GM18526 (cell line): Measurements from ENCODE around the gene MPC1.

Experiments used
- POLR2A ChIP-seq: IDR thresholded peaks from 3 replicates; pipeline ENCODE4 v1.6.1; 2011; ENCODE audit not compliant: insufficient read length; ENCODE audit errors: extremely low read depth

MPC1 gene

DNA sequence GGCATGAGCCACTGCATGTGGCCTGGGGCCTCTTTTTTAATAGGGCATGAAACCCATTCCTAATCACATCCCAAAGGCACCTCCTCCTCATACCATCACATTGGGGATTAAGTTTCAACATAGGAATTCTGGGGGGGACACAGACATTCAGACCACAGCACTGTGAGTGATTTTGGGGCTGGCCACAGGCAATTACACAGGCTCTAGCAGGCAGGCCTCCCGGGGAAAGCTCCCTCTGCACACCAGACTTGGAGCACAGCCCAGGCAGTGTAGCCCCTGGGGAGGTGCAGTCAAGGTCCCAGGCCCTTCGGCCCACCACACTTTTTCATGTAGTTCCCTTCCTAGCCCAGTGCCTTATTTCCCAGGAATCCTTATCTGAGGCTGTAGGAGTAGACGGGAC is 45.9 kb downstream of the MPC1 start:
- no peak for TF ChIP-seq POLR2A

DNA sequence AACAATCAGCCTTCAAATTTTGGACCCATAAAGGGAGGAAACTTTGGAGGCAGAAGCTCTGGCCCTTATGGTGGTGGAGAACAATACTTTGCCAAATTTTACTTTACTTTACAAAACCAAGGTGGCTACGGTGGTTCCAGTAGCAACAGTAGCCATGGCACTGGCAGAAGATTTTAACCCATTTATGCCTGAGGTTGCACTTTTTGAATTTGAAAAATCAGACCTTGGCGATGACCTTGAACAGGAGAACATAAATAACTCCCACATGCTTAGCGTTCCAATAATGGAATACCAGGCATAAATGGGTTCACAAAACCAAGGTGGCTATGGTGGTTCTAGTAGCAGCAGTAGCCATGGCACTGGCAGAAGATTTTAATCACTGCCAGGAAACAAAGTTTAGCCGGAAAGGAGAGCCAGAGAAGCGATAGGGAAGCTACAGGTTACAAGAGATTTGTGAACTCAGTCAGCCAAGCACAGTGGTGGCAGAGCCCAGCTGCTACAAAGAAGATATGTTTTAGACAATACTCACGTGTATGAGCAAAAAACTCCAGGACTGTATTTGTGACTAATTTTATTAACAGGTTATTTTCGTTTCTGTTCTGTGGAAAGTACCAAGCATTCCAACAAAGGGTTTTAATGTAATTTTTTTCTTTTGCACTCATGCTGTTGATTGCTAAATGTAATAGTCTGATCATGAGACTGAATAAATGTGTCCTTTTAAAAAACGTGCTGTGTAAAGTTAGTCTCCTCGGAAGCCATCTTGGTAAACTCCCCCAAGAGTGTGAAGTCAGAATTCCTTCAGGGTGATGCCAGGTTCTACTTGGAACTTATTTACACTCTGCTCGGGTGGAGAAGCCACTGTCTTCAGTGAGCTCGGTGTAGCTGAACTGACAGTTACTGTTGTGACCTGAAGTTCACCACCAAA is 47.1 kb downstream of the MPC1 start:
- TF ChIP-seq POLR2A, result no peak

DNA sequence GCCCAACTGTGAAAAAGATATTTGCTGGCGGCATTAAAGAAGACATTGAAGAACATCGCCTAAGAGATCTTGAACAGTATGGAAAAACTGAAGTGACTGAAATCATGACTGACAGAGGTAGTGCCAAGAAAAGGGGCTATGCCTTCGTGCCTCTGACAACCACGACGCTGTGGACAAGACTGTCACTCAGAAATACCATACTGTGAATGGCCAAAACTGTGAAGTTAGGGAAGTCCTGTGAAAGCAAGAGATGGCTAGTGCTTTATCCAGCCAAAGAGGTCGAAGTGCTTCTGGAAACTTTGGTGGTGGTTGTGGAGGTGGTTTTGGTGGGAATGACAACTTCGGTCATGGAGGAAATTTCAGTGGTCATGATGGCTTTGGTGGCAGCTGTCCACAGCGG is 47.9 kb downstream of the MPC1 start:
- no peak for TF ChIP-seq POLR2A

DNA sequence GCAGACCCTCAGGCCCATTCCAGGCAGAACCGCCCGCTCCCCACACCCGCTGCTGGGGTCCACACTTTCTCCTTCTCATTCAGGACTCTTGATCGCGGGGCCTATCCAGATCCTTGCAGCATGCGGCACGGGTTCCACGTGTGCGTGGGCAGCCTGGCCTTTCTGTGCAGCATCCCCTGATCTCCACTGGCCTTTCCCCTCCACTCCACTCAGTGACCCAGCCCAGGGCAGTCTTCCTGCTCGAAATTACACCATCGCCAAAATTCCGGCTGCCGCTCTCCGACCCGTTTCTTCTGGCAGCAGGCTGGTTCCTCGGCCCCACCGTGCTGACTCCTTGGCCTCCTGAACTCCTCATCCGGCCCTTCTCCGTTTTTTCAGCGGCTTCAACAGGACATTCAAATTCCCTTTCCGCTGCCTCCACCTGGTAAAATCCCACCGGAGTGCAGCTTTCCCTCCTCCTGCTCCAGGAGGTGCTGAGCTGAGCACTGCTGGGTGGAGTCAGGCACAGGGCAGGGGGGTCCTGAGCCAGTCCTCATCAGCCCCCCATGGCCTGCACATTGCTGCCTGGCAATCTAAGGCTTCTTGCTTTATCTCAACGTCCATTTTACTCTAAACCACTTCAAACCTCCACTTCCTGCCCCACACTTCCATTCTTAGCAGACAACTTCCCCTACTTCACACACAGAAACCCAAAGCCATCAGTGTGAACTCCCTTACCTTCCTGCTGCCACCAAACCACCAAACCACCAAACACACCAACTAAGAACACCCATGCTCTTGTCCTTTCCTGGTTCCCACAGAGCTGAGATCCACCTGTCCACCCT is 49.4 kb downstream of the MPC1 start:
- TF ChIP-seq POLR2A, result no peak

DNA sequence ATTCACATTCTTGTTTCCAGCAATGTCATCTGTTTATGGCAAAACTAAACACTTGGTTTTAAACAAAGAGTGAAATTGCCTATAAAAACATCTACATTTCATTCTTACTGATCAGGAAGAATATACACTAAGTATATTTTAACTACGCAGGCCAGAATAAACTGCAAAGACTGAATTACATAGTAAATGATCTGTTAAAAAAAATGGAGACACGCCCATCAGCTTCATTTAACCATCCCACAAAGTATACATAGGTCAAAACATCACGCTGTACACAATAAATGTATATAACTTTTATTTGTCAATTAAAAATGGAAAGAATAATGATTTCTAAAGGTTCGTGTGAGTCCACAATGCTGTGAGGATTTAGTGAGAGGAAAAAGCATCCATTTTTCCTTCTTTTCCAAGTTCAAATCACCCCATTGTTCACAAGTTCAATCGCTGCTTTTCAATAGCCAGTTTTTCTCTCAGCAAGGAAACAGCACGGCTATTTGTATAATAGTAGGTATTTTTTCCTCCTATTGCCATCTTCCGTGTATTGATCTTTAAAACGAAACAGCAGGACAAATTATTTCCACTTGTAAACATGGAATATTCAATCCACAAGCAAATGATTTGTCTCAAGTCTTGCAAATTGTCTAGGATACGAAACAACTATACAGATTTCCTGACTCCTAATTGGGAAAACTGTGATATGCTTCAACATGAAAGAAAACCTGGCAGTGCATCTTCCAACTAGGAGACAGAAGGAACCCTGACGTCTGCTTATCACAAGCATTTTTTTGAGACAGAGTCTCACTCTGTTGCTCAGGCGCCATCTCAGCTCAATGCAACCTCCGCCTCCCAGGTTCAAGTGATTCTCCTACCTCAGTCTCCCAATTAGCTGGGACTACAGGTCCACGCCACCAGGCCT is 51.0 kb downstream of the MPC1 start:
- no peak for TF ChIP-seq POLR2A

DNA sequence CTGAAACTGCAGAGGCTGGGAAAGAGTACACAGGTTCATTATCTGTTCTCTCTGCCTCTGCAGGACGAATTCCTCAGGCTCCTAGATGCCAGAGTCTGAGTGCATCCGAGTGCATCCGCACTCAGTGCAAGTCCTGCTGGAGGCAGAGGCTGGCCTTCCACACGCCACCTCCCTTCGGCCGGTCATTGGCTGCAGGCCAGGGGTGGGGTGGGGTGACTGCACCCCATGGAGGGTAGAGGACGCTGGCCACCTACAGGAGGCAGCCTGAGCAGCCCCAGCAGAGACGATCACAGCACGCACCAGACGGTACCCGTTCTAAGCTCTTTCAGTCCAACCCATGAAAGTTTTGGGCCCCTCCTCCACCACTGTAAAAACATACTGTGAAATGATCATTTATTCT is 52.1 kb downstream of the MPC1 start:
- no peak for TF ChIP-seq POLR2A

DNA sequence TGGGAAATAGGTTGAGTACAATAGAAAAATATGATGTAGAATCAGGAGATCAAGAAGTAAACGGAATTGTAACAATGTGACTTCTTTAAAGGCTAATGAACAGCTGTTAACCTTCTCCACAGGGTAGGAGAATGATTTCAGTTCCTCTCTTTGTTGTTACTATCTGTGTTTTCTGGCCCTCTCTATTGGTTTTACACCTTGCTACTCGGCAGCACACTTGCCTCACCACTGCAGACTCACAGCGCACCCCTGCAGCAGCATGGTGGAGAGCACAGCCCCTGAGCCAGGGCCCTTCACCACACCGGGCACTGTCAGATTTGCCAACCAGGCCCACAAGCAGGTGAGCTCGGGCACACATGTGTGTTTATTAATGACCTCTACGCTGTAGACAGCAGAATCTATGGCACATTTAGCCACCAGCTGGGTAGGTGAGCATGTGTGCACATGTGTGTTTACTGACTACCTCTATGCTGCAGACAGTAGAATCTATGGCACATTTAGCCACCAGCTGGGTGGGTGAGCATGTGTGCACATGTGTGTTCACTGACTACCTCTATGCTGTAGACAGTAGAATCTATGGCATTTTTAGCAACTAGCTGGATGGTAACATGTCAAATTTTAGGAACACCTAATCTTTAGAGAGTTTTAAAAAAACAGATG is 57.2 kb downstream of the MPC1 start:
- no peak for TF ChIP-seq POLR2A

DNA sequence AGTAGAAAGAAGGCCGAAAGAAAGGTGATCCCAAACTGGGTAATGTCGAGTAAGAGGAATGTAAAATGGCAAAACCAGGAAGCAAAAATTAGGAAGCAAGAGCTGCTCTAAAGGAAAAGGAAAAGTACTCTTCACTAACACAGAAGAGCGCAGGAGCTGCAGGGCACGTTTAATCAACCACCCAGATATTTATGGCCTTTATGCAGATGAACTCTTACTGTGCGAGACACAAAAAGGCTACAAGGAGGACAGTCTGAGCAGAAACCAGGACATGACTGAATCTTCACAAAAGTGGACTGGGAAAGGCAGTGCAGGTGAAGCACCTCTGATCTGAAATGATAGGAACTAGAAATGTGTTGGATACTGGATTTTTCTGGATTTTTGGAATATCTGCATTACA is 59.3 kb downstream of the MPC1 start:
- TF ChIP-seq POLR2A, result no peak

DNA sequence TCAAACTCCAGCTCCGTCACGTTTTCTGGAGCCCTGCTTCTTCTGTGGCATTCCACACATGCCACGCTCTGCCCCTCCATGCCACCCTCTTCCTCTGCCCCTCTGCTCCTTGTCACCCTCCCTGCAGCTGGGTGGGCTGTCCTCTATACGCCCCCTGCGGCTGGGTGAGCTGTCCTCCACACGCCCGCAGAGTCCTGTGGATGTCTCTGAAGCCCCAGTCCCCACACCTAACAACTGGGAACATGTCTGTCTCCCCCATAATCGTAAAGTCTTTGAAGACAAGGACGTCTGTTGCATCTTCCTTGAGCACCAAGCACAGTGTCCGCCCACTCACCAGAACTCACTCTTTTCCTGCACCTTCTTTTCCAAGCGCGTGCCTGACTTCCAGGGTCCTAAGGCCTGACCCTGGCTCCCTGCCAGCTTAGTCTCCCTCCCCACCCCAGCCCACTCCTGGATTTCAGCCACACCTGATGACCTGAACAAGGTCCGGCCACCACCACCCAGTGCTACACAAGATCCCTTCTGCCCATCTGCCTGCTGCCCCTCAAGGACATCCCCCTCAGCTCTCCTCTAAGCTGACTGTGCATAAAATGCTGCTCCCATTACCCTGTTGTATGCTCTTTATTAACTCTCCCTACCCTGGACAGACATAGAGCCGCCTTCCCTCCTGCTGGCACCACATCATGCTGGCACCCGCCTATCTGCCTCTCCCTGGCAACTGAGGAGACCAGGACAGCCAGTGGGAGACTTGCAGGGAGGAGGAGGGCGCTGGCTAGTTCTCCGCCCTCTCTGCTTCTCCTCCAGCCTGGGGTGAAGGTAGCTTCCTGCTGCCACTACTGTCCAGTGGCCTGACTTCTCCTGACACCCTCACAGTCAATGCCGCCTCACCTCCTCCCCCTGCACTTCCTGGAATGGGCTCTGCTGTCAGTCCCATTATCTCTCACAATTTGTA is 63.8 kb downstream of the MPC1 start:
- TF ChIP-seq POLR2A, result no peak

DNA sequence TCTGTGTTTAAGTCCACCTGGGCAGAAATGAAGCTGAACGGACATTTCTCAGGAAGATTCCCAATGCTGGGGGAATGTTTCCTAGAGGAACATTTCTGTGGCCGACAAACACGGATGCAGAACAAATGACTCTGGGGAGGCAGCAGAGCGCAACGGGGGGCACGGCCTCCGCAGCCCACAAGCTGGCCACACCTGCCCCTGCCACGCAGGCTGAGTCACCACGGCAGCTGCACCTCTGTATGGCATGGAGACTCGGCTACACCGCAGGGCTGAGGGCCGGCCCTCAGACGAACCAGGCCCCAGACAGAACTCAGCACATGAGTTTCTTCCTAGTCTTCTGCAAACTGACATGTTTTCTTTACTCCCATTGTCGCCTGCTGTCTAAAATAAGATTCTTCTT is 64.5 kb downstream of the MPC1 start:
- no peak for TF ChIP-seq POLR2A

DNA sequence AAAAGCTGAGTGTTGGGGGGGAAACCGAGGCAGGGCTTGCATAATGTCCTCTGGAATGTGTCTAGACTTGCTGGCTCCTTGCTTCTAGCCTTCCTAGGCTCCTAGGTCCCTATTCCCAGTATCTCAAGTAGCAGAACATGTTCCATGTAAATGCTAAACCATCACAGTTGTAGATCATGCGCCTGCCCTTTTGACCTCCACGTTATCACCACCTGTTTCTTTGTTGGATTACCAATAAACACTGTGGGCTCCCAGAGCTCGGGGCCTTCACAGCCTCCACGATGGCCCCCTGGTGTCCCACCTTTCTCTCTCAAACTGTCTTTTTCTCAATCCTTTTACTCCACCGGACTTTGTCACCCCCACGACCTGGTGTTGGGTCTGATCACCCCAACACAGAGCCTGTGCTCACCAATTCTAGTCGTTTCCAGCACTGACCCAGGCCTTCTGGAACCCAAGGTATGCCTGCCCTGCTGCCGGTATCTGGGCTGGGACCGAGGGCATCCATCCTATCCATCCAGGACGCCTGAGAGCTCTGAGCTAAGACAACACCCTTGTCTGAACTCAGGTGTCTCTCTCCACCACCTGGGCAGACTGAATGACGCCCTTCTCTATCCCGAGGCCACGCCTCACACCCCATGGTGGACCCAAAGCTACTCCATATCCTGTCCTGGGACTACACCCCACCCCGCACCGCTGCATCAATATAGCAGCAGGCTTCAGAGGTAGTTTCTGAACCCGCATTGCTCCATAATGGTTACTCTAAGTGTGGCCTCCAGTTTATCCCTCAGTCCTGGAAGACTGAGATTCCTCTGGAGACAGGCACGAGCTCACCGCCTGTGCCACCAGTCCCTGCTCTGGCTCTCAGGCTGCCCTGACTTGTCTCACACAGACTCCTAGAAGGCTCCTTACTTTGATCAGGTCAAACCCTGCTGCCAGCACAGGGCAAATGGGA is 65.2 kb downstream of the MPC1 start:
- no peak for TF ChIP-seq POLR2A

DNA sequence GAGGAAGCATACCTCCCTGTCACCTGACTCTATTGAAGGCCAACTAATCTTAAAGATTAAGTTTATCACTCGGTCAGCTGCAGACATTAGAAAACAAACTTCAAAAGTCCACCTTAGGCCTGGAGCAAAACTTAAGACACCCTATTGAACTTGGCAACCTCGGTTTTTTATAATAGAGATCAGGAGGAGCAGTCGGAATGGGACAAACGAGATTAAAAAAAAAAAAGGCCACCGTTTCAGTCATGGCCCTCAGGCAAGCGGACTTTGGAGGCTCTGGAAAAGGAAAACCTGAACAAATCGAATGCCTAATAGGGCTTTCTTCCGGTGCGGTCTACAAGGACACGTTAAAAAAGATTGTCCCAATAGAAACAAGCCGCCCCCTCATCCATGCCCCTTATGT is 67.3 kb downstream of the MPC1 start:
- TF ChIP-seq POLR2A, result no peak
